K562 (cell line): ENCODE results near the gene TULP3. TPM values are rescaled to one million over a fixed set of nuclear protein-coding genes. Genes with fewer than 3 reads are reported as not detected.

Experiments
- ATAC-seq: fragments of 200-7000 bp; cut with Tn5 transposase; 3 replicates; pipeline ENCODE4 v1.9.1; 2020; ENCODE audit warnings: moderate library complexity
- BruUV-seq: library from RNA; stranded (reverse); fragments of 400-500 nt; replicated peaks from 2 replicates; lab custom pipeline; 2021; lab: Mats Ljungman, UMichigan
- CTCF ChIA-PET: fragments of 300-600 bp; formaldehyde crosslinking; extraction: SDS; loops from one replicate; lab custom pipeline; 2021; ENCODE audit warnings: low intra/inter-chr PET ratio; lab: Yijun Ruan, JAX
- POLR2A ChIA-PET: fragments of 300-600, 350-650 bp; sonication (Branson Sonifier 250); formaldehyde crosslinking; extraction: SDS; loops from one replicate; lab custom pipeline; 2021; ENCODE audit warnings: antibody characterized with exemption, inconsistent platforms; lab: Yijun Ruan, JAX
- DNase-seq, 4 experiments: peaks; one replicate each; pipeline versions ENCODE4 v3.0.0 to v3.0.0-alpha.2; 2011 to 2018; ENCODE audit warnings: low spot score in 3 of 4, mixed read lengths in 3 of 4; ENCODE audit errors: extremely low read depth in 1 of 4
- FAIRE-seq: peaks from 2 replicates; lab custom pipeline; 2011; peaks lifted over from hg19 to GRCh38; lab: Jason Lieb, UNC
- H2AFZ ChIP-seq: 2 replicates; pipeline ENCODE4 v1.6.0; 2011; ENCODE audit warnings: low read depth, low read length, control low read depth, inconsistent platforms
- H3K27ac ChIP-seq: fragments of 200-600 bp; 3 replicates; pipeline ENCODE4 v1.8.0; 2011; ENCODE audit warnings: low read depth, mild to moderate bottlenecking, control low read depth, inconsistent platforms, low read length, moderate library complexity, mixed read lengths; ENCODE audit errors: extremely low read depth
- H3K27me3 ChIP-seq, 2 experiments: fragments of 300-600 bp in 1 of 2; 2 replicates in 1 of 2; 3 replicates in 1 of 2; pipeline versions ENCODE4 v1.6.0 to v1.8.0; 2011; ENCODE audit warnings: inconsistent platforms in 2 of 2, low read length in 2 of 2, mild to moderate bottlenecking in 1 of 2, mixed read lengths in 1 of 2, moderate library complexity in 1 of 2; ENCODE audit not compliant: control insufficient read depth in 2 of 2, insufficient read depth in 2 of 2
- H3K36me3 ChIP-seq: fragments of 300-600 bp; 3 replicates; pipeline ENCODE4 v1.8.0; 2011; ENCODE audit warnings: mild to moderate bottlenecking, low read length, inconsistent platforms; ENCODE audit not compliant: control insufficient read depth, insufficient read depth
- H3K4me1 ChIP-seq, 2 experiments: fragments of 200-600 bp in 1 of 2; replicated peaks in 1 of 2; 2 replicates in 1 of 2; 3 replicates in 1 of 2; pipeline versions ENCODE4 v1.5.1 to v1.8.0; 2011; ENCODE audit warnings: inconsistent platforms in 2 of 2, low read length in 2 of 2, mild to moderate bottlenecking in 1 of 2, mixed read lengths in 1 of 2, moderate library complexity in 1 of 2; ENCODE audit not compliant: control insufficient read depth in 2 of 2, insufficient read depth in 2 of 2
- H3K4me2 ChIP-seq: 2 replicates; pipeline ENCODE4 v1.6.1; 2011; ENCODE audit warnings: low read length, control low read depth, inconsistent platforms, mixed read lengths; ENCODE audit not compliant: insufficient read depth
- H3K4me3 ChIP-seq: fragments of 200-600 bp; sonication (generic), shearing (Covaris generic); 2 replicates; pipeline ENCODE4 v1.5.1; 2016; ENCODE audit warnings: control low read depth, inconsistent platforms
- H3K79me2 ChIP-seq: fragments of 200-600 bp; 3 replicates; pipeline ENCODE4 v1.8.0; 2011; ENCODE audit warnings: low read length, inconsistent platforms; ENCODE audit not compliant: control insufficient read depth, insufficient read depth
- H3K9ac ChIP-seq, 2 experiments: 2 replicates each; pipeline versions ENCODE4 v1.6.0 to v1.6.1; 2011; ENCODE audit warnings: low read depth in 2 of 2, low read length in 2 of 2, control low read depth in 1 of 2, inconsistent platforms in 1 of 2, mild to moderate bottlenecking in 1 of 2, mixed read lengths in 1 of 2; ENCODE audit not compliant: insufficient read depth in 1 of 2
- H3K9me1 ChIP-seq: one replicate; pipeline ENCODE4 v1.6.0; 2011; ENCODE audit warnings: inconsistent platforms, mild to moderate bottlenecking, low read length, moderate library complexity; ENCODE audit not compliant: control insufficient read depth, insufficient read depth
- H3K9me3 ChIP-seq: replicated peaks from 2 replicates; pipeline ENCODE4 v1.5.1; 2011; ENCODE audit warnings: low read depth, low read length, inconsistent platforms; ENCODE audit not compliant: control insufficient read depth, insufficient read depth
- H4K20me1 ChIP-seq: replicated peaks from 2 replicates; pipeline ENCODE4 v1.6.1; 2011; ENCODE audit warnings: low read length, inconsistent platforms, mixed read lengths; ENCODE audit not compliant: control insufficient read depth, insufficient read depth
- CAMTA2 ChIP-seq: fragments of 250-450 bp; sonication (Bioruptor Pico); conservative IDR thresholded peaks from 2 replicates; pipeline ENCODE4 v1.5.1; 2022
- HMGXB4 ChIP-seq: sonication (generic); formaldehyde crosslinking; IDR thresholded peaks from 2 replicates; pipeline ENCODE4 v1.8.1; 2023; ENCODE audit warnings: mild to moderate bottlenecking, missing genetic modification reagents
- MCM7 ChIP-seq, 2 experiments: fragments of 450-650 bp; IDR thresholded peaks; 2 replicates each; pipeline ENCODE4 v1.6.1; 2016 to 2018
- MEF2A ChIP-seq: IDR thresholded peaks from 2 replicates; pipeline ENCODE4 v1.6.1; 2011; ENCODE audit warnings: low read depth, mild to moderate bottlenecking, low read length, moderate library complexity; ENCODE audit not compliant: control insufficient read depth
- NELFE ChIP-seq: IDR thresholded peaks from 2 replicates; pipeline ENCODE4 v1.6.1; 2011; ENCODE audit warnings: mild to moderate bottlenecking; ENCODE audit not compliant: insufficient read depth, insufficient read length
- RCOR1 ChIP-seq, 2 experiments: IDR thresholded peaks; 2 replicates each; pipeline ENCODE4 v1.6.1; 2012; ENCODE audit warnings: low read depth in 2 of 2, low read length in 2 of 2, borderline replicate concordance in 1 of 2, improper control_type of control experiment in 1 of 2
- SMARCA5 ChIP-seq: fragments of 450-650 bp; IDR thresholded peaks from 2 replicates; pipeline ENCODE4 v1.6.1; 2016
- TCF7L2 ChIP-seq: fragments of 150-350 bp; IDR thresholded peaks from 2 replicates; pipeline ENCODE4 v1.6.1; 2016; ENCODE audit warnings: low read depth, mild to moderate bottlenecking, low read length, moderate library complexity
- ZNF140 ChIP-seq: fragments of 250-450 bp; sonication (Bioruptor Pico); IDR thresholded peaks from 2 replicates; pipeline ENCODE4 v1.8.0; 2021; ENCODE audit warnings: moderate library complexity, mild to moderate bottlenecking, inconsistent platforms
- ZNF174 ChIP-seq: fragments of 250-450 bp; sonication (Bioruptor Pico); IDR thresholded peaks from 2 replicates; pipeline ENCODE4 v1.4.0; 2020; ENCODE audit warnings: mild to moderate bottlenecking
- ZNF24 ChIP-seq: fragments of 450-650 bp; IDR thresholded peaks from 2 replicates; pipeline ENCODE4 v1.6.1; 2016
- WGBS: fragments of 100-300 bp; shearing (Covaris generic); methylation state at CpG from one replicate; pipeline ENCODE4 v1.1.6; 2016; ENCODE audit warnings: low coverage, mixed read lengths; ENCODE audit not compliant: insufficient coverage; ENCODE audit errors: missing lambda C conversion rate; 5-methylcytosine and 5-hydroxymethylcytosine counted together
- in situ Hi-C: fragments of 300-500 bp; cut with MboI; formaldehyde crosslinking; loops from 4 replicates; pipeline ENCODE4 v1.15.0; 2018; ENCODE audit warnings: inconsistent platforms, mixed read lengths
- intact Hi-C: fragments of 100-400 bp; cut with micrococcal nuclease; formaldehyde crosslinking; loops from 2 replicates; pipeline ENCODE4 v1.14.2; 2022
- polyA plus RNA-seq, 8 experiments: library from polyadenylated mRNA; depleted of rRNA in 4 of 8; stranded (reverse) in 5 of 8; unstranded in 3 of 8; fragments of >200 nt; fragmentation: Nextera tagmentation in 2 of 8; fragmentation: Illumina TruSeq in 1 of 8; extraction: Ambion mirVana in 2 of 8; extraction: Trizol in 1 of 8; gene quantifications; 2 replicates each; pipeline versions ENCODE4 v1.2.1 to v1.2.3, GENCODE V29; 2011 to 2014; ENCODE audit warnings: inconsistent platforms in 1 of 8, missing spikeins in 1 of 8
- total RNA-seq, 7 experiments: library from RNA; depleted of rRNA in 6 of 7; stranded (reverse); fragments of >200 nt in 6 of 7; fragmentation: Illumina TruSeq in 2 of 7; extraction: Trizol in 2 of 7; gene quantifications; 2 replicates each; pipeline versions ENCODE4 v1.2.1 to v1.2.3, GENCODE V29; 2011 to 2021; ENCODE audit warnings: low replicate concordance in 1 of 7

Gene TULP3
- total and polyA plus RNA-seq, 9 of the 15 experiments (the other 6 are each of a cell fraction or from before 2014, with no cell fraction given) = 3.6 to 13.3 (median 7.3) TPM

GRCh38 chr12:2979806-2980205, 89.1 kb downstream of the TULP3 start:
- TF ChIP-seq MEF2A = no peak
- no peak for TF ChIP-seq RCOR1 (IDR thresholded peaks at IDR 0.05; ENCODE audit: borderline replicate concordance in 1 of 2, low read depth in 2 of 2, low read length in 2 of 2)
- no peak for TF ChIP-seq ZNF174 (CRISPR knock-in tag)
- TF ChIP-seq SMARCA5 = no peak
- no peak for TF ChIP-seq HMGXB4 (CRISPR knock-in tag)
- no peak for TF ChIP-seq ZNF24
- no peak for TF ChIP-seq ZNF140 (CRISPR knock-in tag)
- TF ChIP-seq MCM7 (IDR thresholded peaks at IDR 0.05) = no peak
- no peak for TF ChIP-seq NELFE
- no peak for TF ChIP-seq CAMTA2 (CRISPR knock-in tag)
- TF ChIP-seq TCF7L2 = no peak
- TF ChIP-seq, all 486 proteins: peak for 0
- intact Hi-C loops (no loop called here), in situ Hi-C loops (no loop called here)
- Histone ChIP-seq H3K4me2 (no peak overlapping the region), H3K27me3 (no peaks in the 10 kb centered on the region), H3K9me3 (no peaks in the 10 kb centered on the region), H3K9me1 (no peaks in the 10 kb centered on the region), H4K20me1 (no peaks in the 10 kb centered on the region), H3K4me1 (peaks cover 9 to 16% of the 10 kb centered on the region in 2 experiments; a peak in 3 of 5 replicates), H3K27ac (no peak overlapping the region), H2AFZ (no peak overlapping the region), H3K4me3 (no peak overlapping the region), H3K36me3 (peaks cover 28% of the 10 kb centered on the region; the same call in 2 of the 3 replicates), H3K79me2 (peaks cover 9% of the 10 kb centered on the region; the same call in 2 of the 3 replicates), H3K9ac (no peak overlapping the region)
- DNase-seq (no peak), ATAC-seq (no peak), FAIRE-seq (no peak)
- CTCF ChIA-PET = no interaction called here
- no TSS peak for BruUV-seq
- 86% methylated on average over 4 of the region's 4 CpGs for WGBS
- POLR2A ChIA-PET = no interaction called here
